NB4 (cell line): Measurements from ENCODE around the gene ERVH48-1.
"Not testable (repeated sequence)": the region's sequence is repeated elsewhere in the genome, so short reads cannot be mapped to it uniquely, and the experiment has no call there.

Experiments
- DNase-seq: peaks from one replicate; pipeline ENCODE4 v3.0.0; 2010; ENCODE audit warnings: low read depth
- H3K4me3 ChIP-seq: one replicate; pipeline ENCODE4 v1.5.1; 2011; ENCODE audit warnings: mild to moderate bottlenecking, low read depth, low read length, moderate library complexity
- MYC ChIP-seq: IDR thresholded peaks from 2 replicates; pipeline ENCODE4 v1.6.1; 2011; ENCODE audit warnings: low read depth, low read length
- POLR2A ChIP-seq: IDR thresholded peaks from 2 replicates; pipeline ENCODE4 v1.6.1; 2011; ENCODE audit warnings: mild to moderate bottlenecking; ENCODE audit not compliant: insufficient read length; ENCODE audit errors: extremely low read depth
- TF ChIP-seq, protein P1 (sequence below): IDR thresholded peaks from 2 replicates; pipeline ENCODE4 v1.6.1; 2011; ENCODE audit warnings: low read depth, low read length
- TF ChIP-seq, protein P2 (sequence below): IDR thresholded peaks from one replicate; pipeline ENCODE4 v1.5.1; 2012; ENCODE audit warnings: low read depth, low read length

Gene ERVH48-1

DNA sequence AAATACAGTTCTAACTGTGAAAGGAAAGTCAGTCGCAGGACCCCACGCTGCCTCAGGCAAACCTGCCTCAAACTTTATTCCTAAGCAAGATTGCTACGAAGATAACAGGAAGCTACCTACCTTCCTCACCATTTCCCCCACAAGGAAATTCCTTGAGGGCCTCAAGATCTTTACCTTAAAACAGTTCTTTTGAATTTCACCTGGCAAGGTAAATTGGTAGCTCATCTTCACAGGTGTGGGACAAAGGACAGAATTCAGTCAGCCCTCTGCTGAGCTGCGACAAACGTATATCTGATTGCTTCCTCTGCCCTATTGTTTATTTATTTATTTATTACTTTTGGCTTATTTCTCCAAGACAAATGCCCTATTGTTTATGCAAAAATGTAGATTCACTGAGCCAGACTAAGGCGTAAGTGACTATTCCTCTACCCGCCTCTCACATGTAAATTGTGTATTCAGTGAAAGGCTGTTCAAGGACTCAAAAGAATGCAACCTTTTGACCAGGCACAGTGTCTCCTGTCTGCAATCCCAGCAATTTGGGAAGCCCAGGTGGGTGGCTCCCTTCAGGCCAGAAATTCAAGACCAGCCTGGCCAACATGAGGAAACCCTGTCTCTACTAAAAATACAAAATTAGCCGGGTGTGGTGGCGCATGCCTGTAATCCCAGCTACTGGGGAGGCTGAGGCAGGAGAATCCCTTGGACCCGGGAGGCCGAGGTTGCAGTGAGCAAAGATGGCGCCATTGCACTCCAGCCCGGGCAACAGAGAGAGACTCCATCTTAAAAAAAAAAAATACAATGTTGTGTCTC is 31.6 kb upstream of the ERVH48-1 start:
- no peak overlapping the region for H3K4me3 ChIP-seq
- TF ChIP-seq POLR2A (no peak), MYC (no peak)
- TF ChIP-seq, protein P1, sequence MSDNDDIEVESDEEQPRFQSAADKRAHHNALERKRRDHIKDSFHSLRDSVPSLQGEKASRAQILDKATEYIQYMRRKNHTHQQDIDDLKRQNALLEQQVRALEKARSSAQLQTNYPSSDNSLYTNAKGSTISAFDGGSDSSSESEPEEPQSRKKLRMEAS, result no peak
- TF ChIP-seq, protein P2, sequence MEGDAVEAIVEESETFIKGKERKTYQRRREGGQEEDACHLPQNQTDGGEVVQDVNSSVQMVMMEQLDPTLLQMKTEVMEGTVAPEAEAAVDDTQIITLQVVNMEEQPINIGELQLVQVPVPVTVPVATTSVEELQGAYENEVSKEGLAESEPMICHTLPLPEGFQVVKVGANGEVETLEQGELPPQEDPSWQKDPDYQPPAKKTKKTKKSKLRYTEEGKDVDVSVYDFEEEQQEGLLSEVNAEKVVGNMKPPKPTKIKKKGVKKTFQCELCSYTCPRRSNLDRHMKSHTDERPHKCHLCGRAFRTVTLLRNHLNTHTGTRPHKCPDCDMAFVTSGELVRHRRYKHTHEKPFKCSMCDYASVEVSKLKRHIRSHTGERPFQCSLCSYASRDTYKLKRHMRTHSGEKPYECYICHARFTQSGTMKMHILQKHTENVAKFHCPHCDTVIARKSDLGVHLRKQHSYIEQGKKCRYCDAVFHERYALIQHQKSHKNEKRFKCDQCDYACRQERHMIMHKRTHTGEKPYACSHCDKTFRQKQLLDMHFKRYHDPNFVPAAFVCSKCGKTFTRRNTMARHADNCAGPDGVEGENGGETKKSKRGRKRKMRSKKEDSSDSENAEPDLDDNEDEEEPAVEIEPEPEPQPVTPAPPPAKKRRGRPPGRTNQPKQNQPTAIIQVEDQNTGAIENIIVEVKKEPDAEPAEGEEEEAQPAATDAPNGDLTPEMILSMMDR, result no peak
- DNase-seq, result no peak

DNA sequence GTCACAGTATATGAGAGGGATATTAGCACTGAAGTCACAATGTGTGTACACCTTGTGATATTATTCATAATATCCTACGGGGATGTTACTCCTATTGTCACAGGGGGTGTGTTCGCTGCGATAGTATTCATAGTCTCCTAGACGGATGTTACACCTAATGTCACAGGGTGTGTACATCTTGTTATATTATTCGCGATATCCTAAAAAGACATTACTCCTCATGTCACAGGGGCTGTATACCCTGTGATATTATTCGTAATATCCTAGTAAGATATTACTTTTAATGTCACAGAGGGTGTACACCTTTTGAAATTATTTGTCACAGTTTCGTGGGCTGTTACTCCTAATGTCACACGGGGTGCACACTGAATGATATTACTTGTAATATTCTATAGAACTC is 25.8 kb upstream of the ERVH48-1 start:
- DNase-seq, H3K4me3 ChIP-seq: not testable (repeated sequence)

DNA sequence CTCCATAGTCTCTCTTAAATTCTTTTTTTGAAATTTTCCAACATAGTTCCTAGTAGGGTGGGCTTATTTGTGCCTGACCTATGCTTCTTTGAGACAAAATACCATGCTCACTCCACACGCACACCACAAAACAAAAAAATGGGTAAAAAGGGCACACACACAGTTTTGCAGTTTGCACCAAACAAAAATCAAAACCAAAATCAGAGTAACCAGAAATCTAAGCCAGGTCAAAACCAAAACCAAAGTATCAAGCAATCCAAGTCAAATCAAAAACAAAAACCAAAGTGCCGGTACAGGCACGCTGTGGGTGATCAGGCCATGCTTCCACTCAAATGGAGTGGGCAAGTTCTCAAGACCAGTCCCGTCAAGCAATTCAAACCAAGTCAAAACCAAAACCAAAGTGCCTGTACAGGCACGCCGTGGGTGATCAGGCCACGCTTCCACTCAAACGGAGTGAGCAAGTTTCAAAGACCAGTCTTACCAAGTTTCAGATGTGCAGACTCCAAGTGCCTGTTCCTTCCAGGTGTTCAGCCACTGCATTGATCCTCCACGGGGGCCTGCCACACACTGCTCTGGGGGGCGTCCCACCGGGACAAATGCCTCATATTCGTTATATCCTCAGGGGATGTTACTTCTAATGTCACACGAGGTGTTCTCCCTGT is 23.8 kb upstream of the ERVH48-1 start:
- not testable (repeated sequence) for H3K4me3 ChIP-seq, DNase-seq

DNA sequence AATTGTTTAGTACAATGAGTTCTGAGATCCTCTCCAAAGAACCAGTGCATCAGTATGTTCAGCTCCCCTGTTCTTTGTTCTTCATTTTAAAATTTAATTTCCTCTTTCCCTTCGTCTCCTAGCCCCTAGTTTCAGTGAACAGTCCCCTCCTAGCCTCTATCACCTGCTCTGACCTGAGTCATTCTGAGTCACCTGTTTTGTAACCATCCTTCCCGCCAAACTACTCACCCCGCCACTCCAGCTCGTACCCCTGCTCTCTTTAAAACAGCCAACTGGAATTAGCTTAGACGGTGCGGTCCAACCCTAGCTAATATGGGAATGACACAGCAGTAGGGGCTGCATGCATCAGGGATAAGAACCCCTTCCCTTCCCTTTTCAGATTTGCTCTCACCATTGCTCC is 16.8 kb upstream of the ERVH48-1 start:
- no peak for TF ChIP-seq POLR2A
- TF ChIP-seq, protein P2, result no peak
- TF ChIP-seq MYC, result no peak
- TF ChIP-seq, protein P1, result no peak
- no peak overlapping the region for H3K4me3 ChIP-seq
- DNase-seq, result no peak

DNA sequence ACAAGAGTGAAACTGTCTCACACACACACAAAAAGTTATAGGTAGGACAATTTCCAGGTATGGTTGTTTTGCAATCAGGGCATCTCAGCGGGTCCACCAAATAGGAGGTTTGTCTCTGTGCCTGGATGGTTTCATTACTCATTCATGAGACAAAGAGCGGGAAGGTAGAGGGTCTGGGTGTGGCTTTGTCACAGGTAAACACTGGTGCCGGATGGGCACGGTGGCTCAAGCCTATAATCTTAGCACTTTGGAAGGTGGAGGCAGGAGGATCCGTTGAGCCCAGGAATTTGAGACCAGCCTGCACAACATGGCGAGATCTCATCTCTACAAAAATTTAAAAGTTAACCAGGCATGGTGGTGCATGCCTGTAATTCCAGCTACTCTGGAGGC is 16.3 kb upstream of the ERVH48-1 start:
- H3K4me3 ChIP-seq, result no peak overlapping the region
- no peak for DNase-seq
- TF ChIP-seq POLR2A (no peak), MYC (no peak)
- TF ChIP-seq, protein P1, result no peak
- TF ChIP-seq, protein P2, result no peak

DNA sequence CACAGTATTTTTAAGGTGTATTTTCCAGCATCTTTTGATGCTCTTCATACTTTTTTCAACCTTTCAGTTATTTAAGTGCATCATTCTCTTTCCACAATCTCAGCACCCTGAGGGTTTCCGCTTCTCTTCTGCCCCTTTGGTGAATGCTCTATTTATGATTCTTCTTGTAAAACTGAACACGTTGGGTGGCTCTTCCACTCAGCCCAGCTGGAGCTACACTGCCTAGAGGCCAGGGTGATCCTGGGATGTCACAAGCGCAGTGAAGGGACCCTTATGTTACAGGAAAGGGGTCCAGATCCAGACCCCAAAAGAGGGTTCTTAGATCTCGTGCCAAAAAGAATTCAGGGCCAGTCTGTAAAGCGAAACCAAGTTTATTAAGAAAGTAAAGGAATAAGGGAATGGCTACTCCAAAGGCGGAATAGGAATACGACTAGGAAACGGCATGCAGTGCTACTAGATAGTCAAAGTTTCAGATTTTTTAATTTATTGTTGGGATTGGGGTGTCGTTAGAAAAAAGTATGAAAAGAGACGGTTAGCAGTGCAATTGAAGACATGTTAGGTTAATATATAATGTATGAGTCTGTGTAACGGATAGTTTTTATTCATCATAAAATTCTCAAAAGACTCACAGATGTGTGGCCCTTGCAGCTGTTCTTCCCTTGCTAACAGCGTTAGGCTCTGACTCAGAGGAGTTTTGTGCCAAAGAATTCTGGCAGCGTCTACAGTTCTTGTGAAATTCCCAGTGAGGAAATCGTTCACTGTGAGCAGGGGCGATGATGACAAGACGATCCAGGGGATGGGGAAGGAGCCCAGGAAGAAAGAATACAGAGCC is 14.4 kb upstream of the ERVH48-1 start:
- H3K4me3 ChIP-seq, result no peak overlapping the region
- peak; percentile 67 for DNase-seq
- TF ChIP-seq POLR2A (no peak), MYC (no peak)
- TF ChIP-seq, protein P2, result no peak
- TF ChIP-seq, protein P1, result no peak

DNA sequence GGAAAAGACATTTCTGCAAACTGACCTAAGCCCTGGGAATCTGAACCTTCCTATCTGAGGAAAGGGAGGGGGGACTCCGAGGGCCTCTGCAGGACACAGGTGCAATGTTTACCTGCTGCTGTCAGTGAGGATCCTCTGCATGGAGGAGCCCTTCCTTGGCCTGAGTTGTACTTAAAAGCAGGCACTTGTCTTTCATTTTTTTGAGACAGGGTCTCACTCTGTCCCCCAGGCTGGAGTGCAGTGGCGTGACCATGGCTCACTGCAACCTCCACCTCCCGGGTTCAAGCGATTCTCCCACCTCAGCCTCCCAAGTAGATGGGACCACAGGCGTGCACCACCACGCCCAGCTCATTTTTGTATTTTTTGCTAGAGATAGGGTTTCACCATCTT is 13.2 kb upstream of the ERVH48-1 start:
- not testable (repeated sequence) for H3K4me3 ChIP-seq, DNase-seq
